G401.6 (cell line): ENCODE results near the gene HEATR3.

Source experiments
- FAIRE-seq: peaks from 2 replicates; lab custom pipeline; 2012; peaks lifted over from hg19 to GRCh38; lab: Jason Lieb, UNC

The HEATR3 gene

GRCh38 chr16:50153596-50154419, 88.0 kb downstream of the HEATR3 start:
- FAIRE-seq: no peak

- no peak for FAIRE-seq
Observed at GRCh38 chr16:50154420-50154950, 88.7 kb downstream of the HEATR3 start.

GRCh38 chr16:50155925-50156324, 90.2 kb downstream of the HEATR3 start:
- peak; percentile 46 for FAIRE-seq
